BLaER1 (cell line): Measurements from ENCODE around the gene WDR77.

Source experiments
- H3K27ac ChIP-seq: shearing (Covaris generic); formaldehyde crosslinking; 2 replicates; pipeline ENCODE4 v1.8.1; 2022
- H3K27me3 ChIP-seq: shearing (Covaris generic); formaldehyde crosslinking; 2 replicates; pipeline ENCODE4 v1.8.1; 2022
- H3K36me3 ChIP-seq: shearing (Covaris generic); formaldehyde crosslinking; 2 replicates; pipeline ENCODE4 v1.8.1; 2022
- H3K4me1 ChIP-seq: shearing (Covaris generic); formaldehyde crosslinking; 2 replicates; pipeline ENCODE4 v1.8.1; 2022
- H3K4me2 ChIP-seq: shearing (Covaris generic); formaldehyde crosslinking; 2 replicates; pipeline ENCODE4 v1.8.1; 2022
- H3K4me3 ChIP-seq: shearing (Covaris generic); formaldehyde crosslinking; 2 replicates; pipeline ENCODE4 v1.8.1; 2022
- H3K9ac ChIP-seq: shearing (Covaris generic); formaldehyde crosslinking; 2 replicates; pipeline ENCODE4 v1.8.1; 2022
- H3K9me3 ChIP-seq: shearing (Covaris generic); formaldehyde crosslinking; 2 replicates; pipeline ENCODE4 v1.8.1; 2022
- H4K20me1 ChIP-seq: shearing (Covaris generic); formaldehyde crosslinking; 2 replicates; pipeline ENCODE4 v1.8.1; 2022
- Cebpa-rat ChIP-seq: shearing (Covaris generic); IDR thresholded peaks from 2 replicates; pipeline ENCODE4 v1.8.1; 2022

The WDR77 gene

GRCh38 chr1:111415461-111415860 is 33.6 kb downstream of the WDR77 start:
- no peak overlapping the region for H3K4me2 ChIP-seq
- no peak overlapping the region for H3K9ac ChIP-seq
- H3K9me3 ChIP-seq = no peaks in the 10 kb centered on the region
- no peak overlapping the region for H3K27ac ChIP-seq
- no peaks in the 10 kb centered on the region for H3K4me1 ChIP-seq
- H3K4me3 ChIP-seq = no peak overlapping the region
- peaks cover 10% of the 10 kb centered on the region; the same call in 1 of the 2 replicates for H3K36me3 ChIP-seq
- H3K27me3 ChIP-seq = no peaks in the 10 kb centered on the region
- H4K20me1 ChIP-seq = no peaks in the 10 kb centered on the region
- no peak for TF ChIP-seq Cebpa-rat

GRCh38 chr1:111414756-111415155 is 34.3 kb downstream of the WDR77 start:
- H3K27ac ChIP-seq = no peak overlapping the region
- H3K9ac ChIP-seq = no peak overlapping the region
- no peaks in the 10 kb centered on the region for H4K20me1 ChIP-seq
- no peak overlapping the region for H3K4me3 ChIP-seq
- no peaks in the 10 kb centered on the region for H3K9me3 ChIP-seq
- no peaks in the 10 kb centered on the region for H3K27me3 ChIP-seq
- no peak overlapping the region for H3K4me2 ChIP-seq
- no peak for TF ChIP-seq Cebpa-rat
- no peaks in the 10 kb centered on the region for H3K4me1 ChIP-seq
- H3K36me3 ChIP-seq = peaks cover 7% of the 10 kb centered on the region; the same call in 1 of the 2 replicates

GRCh38 chr1:111412839-111413238 is 36.2 kb downstream of the WDR77 start:
- Histone ChIP-seq H3K9me3 (no peaks in the 10 kb centered on the region), H3K9ac (no peak overlapping the region)
- no peak for TF ChIP-seq Cebpa-rat

GRCh38 chr1:111407301-111407700 is 41.8 kb downstream of the WDR77 start:
- Histone ChIP-seq H3K4me3 (no peak overlapping the region), H3K27me3 (no peaks in the 10 kb centered on the region), H3K4me1 (peaks cover 15% of the 10 kb centered on the region), H3K27ac (no peak overlapping the region), H3K9ac (no peak overlapping the region), H3K36me3 (no peaks in the 10 kb centered on the region), H4K20me1 (no peaks in the 10 kb centered on the region), H3K4me2 (no peak overlapping the region), H3K9me3 (no peaks in the 10 kb centered on the region)
- no peak for TF ChIP-seq Cebpa-rat

More at GRCh38 chr1:111412839-111413238, 36.2 kb downstream of the WDR77 start:
- H3K27ac ChIP-seq = no peak overlapping the region
- peaks cover 7% of the 10 kb centered on the region; the same call in 1 of the 2 replicates for H3K36me3 ChIP-seq
- no peak overlapping the region for H3K4me2 ChIP-seq
- H3K4me3 ChIP-seq = no peak overlapping the region
- H3K27me3 ChIP-seq = no peaks in the 10 kb centered on the region
- H4K20me1 ChIP-seq = no peaks in the 10 kb centered on the region
- H3K4me1 ChIP-seq = no peaks in the 10 kb centered on the region

- H3K4me2 ChIP-seq = peak overlapping the region; percentile 55
- H3K9me3 ChIP-seq = no peaks in the 10 kb centered on the region
- no peaks in the 10 kb centered on the region for H3K27me3 ChIP-seq
- TF ChIP-seq Cebpa-rat = no peak
- no peak overlapping the region for H3K9ac ChIP-seq
- H3K36me3 ChIP-seq = no peaks in the 10 kb centered on the region
- H3K4me3 ChIP-seq = no peak overlapping the region
- H3K4me1 ChIP-seq = peaks cover 15% of the 10 kb centered on the region
- no peaks in the 10 kb centered on the region for H4K20me1 ChIP-seq
- no peak overlapping the region for H3K27ac ChIP-seq
Measured at GRCh38 chr1:111406321-111406768, 42.7 kb downstream of the WDR77 start.

GRCh38 chr1:111404588-111404987 is 44.5 kb downstream of the WDR77 start:
- no peak for TF ChIP-seq Cebpa-rat
- Histone ChIP-seq H3K27ac (no peak overlapping the region), H3K9me3 (no peaks in the 10 kb centered on the region), H3K4me3 (no peak overlapping the region), H3K27me3 (no peaks in the 10 kb centered on the region), H3K4me1 (peaks cover 15% of the 10 kb centered on the region), H4K20me1 (no peaks in the 10 kb centered on the region), H3K36me3 (no peaks in the 10 kb centered on the region), H3K9ac (no peak overlapping the region), H3K4me2 (no peak overlapping the region)

GRCh38 chr1:111402083-111402482 is 47.0 kb downstream of the WDR77 start:
- TF ChIP-seq Cebpa-rat = no peak
- Histone ChIP-seq H3K27me3 (no peaks in the 10 kb centered on the region), H3K27ac (no peak overlapping the region)

GRCh38 chr1:111399792-111400610 is 49.1 kb downstream of the WDR77 start:
- Histone ChIP-seq H3K9me3 (peaks cover 4% of the 10 kb centered on the region; the same call in 1 of the 2 replicates), H3K4me2 (no peak overlapping the region), H3K27me3 (no peaks in the 10 kb centered on the region), H3K27ac (no peak overlapping the region), H3K9ac (no peak overlapping the region), H3K36me3 (no peaks in the 10 kb centered on the region), H3K4me3 (no peak overlapping the region), H4K20me1 (no peaks in the 10 kb centered on the region), H3K4me1 (no peaks in the 10 kb centered on the region)
- TF ChIP-seq Cebpa-rat = no peak

More at GRCh38 chr1:111402083-111402482, 47.0 kb downstream of the WDR77 start:
- Histone ChIP-seq H3K4me2 (no peak overlapping the region), H3K36me3 (no peaks in the 10 kb centered on the region), H3K4me1 (peaks cover 15% of the 10 kb centered on the region), H3K9me3 (peaks cover 4% of the 10 kb centered on the region; the same call in 1 of the 2 replicates), H3K9ac (no peak overlapping the region), H4K20me1 (no peaks in the 10 kb centered on the region), H3K4me3 (no peak overlapping the region)

- H3K4me1 ChIP-seq = no peaks in the 10 kb centered on the region
- H3K27ac ChIP-seq = no peak overlapping the region
- H4K20me1 ChIP-seq = no peaks in the 10 kb centered on the region
- no peak overlapping the region for H3K4me2 ChIP-seq
- H3K4me3 ChIP-seq = no peak overlapping the region
- no peaks in the 10 kb centered on the region for H3K27me3 ChIP-seq
- H3K9me3 ChIP-seq = no peaks in the 10 kb centered on the region
- no peaks in the 10 kb centered on the region for H3K36me3 ChIP-seq
- no peak for TF ChIP-seq Cebpa-rat
- no peak overlapping the region for H3K9ac ChIP-seq
Measured at GRCh38 chr1:111392460-111392945, 56.6 kb downstream of the WDR77 start.

- TF ChIP-seq Cebpa-rat = no peak
- Histone ChIP-seq H3K9ac (no peak overlapping the region), H3K4me1 (no peaks in the 10 kb centered on the region), H3K4me3 (no peak overlapping the region), H3K4me2 (no peak overlapping the region), H3K27ac (no peak overlapping the region), H3K9me3 (no peaks in the 10 kb centered on the region), H4K20me1 (no peaks in the 10 kb centered on the region), H3K36me3 (no peaks in the 10 kb centered on the region), H3K27me3 (no peaks in the 10 kb centered on the region)
Measured at GRCh38 chr1:111392042-111392441, 57.0 kb downstream of the WDR77 start.
